ENCODE data around the gene TBC1D3B. TPM values are rescaled to one million over a fixed set of nuclear protein-coding genes. Genes with fewer than 3 reads are reported as not detected.

TBC1D3B gene
- total RNA-seq, 1 experiment from 2014 or later: 11.3 TPM

DNA sequence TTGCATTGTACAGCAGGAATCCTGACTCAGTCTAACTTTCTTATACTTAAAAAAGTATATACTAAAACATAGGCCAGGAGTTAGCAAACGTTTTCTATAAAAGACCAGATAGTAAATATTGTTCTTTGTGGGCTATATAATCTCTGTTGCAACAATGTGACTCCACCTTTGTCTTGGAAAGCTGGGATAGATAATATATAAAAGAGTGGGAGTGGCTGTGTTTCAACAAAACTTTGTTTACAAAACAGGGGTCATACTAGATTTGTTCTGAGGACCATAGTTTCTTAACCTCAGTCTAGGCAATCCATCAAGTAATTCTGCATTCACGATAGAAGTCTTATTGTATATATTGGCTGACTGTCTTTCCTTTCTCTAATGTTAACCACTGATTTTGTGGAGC lies 9.0 kb upstream of the TBC1D3B start (continued):
- TF ChIP-seq, protein P1, sequence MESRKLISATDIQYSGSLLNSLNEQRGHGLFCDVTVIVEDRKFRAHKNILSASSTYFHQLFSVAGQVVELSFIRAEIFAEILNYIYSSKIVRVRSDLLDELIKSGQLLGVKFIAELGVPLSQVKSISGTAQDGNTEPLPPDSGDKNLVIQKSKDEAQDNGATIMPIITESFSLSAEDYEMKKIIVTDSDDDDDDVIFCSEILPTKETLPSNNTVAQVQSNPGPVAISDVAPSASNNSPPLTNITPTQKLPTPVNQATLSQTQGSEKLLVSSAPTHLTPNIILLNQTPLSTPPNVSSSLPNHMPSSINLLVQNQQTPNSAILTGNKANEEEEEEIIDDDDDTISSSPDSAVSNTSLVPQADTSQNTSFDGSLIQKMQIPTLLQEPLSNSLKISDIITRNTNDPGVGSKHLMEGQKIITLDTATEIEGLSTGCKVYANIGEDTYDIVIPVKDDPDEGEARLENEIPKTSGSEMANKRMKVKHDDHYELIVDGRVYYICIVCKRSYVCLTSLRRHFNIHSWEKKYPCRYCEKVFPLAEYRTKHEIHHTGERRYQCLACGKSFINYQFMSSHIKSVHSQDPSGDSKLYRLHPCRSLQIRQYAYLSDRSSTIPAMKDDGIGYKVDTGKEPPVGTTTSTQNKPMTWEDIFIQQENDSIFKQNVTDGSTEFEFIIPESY (IDR thresholded peaks at IDR 0.05; ENCODE audit: extremely low read depth, insufficient replicate concordance, low read length): no peak
- TF ChIP-seq ZFX (IDR thresholded peaks at IDR 0.05) (no peak), EGR1 (IDR thresholded peaks at IDR 0.05; ENCODE audit: low read depth) (no peak), SRF (IDR thresholded peaks at IDR 0.05; ENCODE audit: low read depth) (no peak), CBX3 (IDR thresholded peaks at IDR 0.05; ENCODE audit: low read depth) (no peak), ATF3 (IDR thresholded peaks at IDR 0.05) (no peak), TCF7L2 (IDR thresholded peaks at IDR 0.05; ENCODE audit: borderline replicate concordance, extremely low read depth, insufficient read depth, insufficient read length) (no peak), POLR2A (IDR thresholded peaks at IDR 0.05; ENCODE audit: borderline replicate concordance, extremely low read depth, insufficient read depth, insufficient read length) (no peak), ELF1 (IDR thresholded peaks at IDR 0.05; ENCODE audit: borderline replicate concordance, low read depth) (no peak)

GRCh38 chr17:36184023-36184765 lies 7.8 kb upstream of the TBC1D3B start:
- peak overlapping the region; percentile 71; the same call in 1 of the 2 replicates for H3K9ac ChIP-seq (ENCODE audit: low read length)
- no peak for TF ChIP-seq JUND (IDR thresholded peaks at IDR 0.05)
- TF ChIP-seq EZH2phosphoT487 (IDR thresholded peaks at IDR 0.05; ENCODE audit: borderline replicate concordance): no peak
- DNase-seq (ENCODE audit: low read depth, low spot score): no peak
- ChIA-PET CTCF (interaction anchor here (1.6 kb wide), 2 partner anchors 35 kb away, joined by 5 to 12 read pairs; no protein-coding TSS in a partner anchor), RAD21 (ENCODE audit: low non-redundant PET in 1 of 2, low total read pairs in 2 of 2, uncharacterized antibody in 2 of 2, unreplicated experiment in 2 of 2) (no interaction called here), POLR2A (interaction anchor here (1.5 to 1.6 kb wide), 2 partner anchors 9 to 74 kb away, joined by 3 to 12 read pairs; no protein-coding TSS in a partner anchor)
- no peaks in the 10 kb centered on the region for H3K27me3 ChIP-seq (ENCODE audit: insufficient read depth, low read length)
- H3K27ac ChIP-seq (ENCODE audit: low read depth, low read length): no peak overlapping the region
- H4K20me1 ChIP-seq (ENCODE audit: insufficient read depth): no peaks in the 10 kb centered on the region
- H3K4me3 ChIP-seq (replicated peaks in 1 of 2; ENCODE audit: low read depth in 1 of 2, low read length in 2 of 2): peak overlapping the region; percentile 63 to 68
- no peak overlapping the region for H2AFZ ChIP-seq (ENCODE audit: low read depth, low read length, poor library complexity, severe bottlenecking)
- peak; percentile 3; the same call in 1 of the 2 replicates for ATAC-seq
- no peaks in the 10 kb centered on the region for H3K36me3 ChIP-seq (ENCODE audit: control insufficient read depth in 1 of 2, insufficient read depth in 2 of 2, low read length in 2 of 2)
- H3K4me2 ChIP-seq (ENCODE audit: low read length): peak overlapping the region; percentile 81
- BruUV-seq (replicated peaks): no TSS peak
- intact Hi-C loops (cut with micrococcal nuclease): no loop called here
- no peaks in the 10 kb centered on the region for H3K9me3 ChIP-seq (ENCODE audit: control insufficient read depth in 1 of 2, insufficient read depth in 1 of 2, low read depth in 1 of 2, low read length in 2 of 2)
- H3K4me1 ChIP-seq (ENCODE audit: control insufficient read depth in 1 of 2, insufficient read depth in 2 of 2, low read length in 2 of 2): peaks cover 0 to 14% of the 10 kb centered on the region in 2 experiments; a peak in 3 of 4 replicates
- no peaks in the 10 kb centered on the region for H3K79me2 ChIP-seq (ENCODE audit: insufficient read depth, low read length)
- H3K9me2 ChIP-seq (ENCODE audit: insufficient read depth): no peaks in the 10 kb centered on the region
